Fibroblast of lung (primary cell): ENCODE measurements around the gene HOXA7. TPM values are rescaled to one million over a fixed set of nuclear protein-coding genes. Genes with fewer than 3 reads are reported as not detected.
A peak's percentile ranks its signal among the peaks of the same experiment; 100 is the strongest.

Experiments
- DNase-seq, 2 donors: peaks; one replicate each; pipeline versions ENCODE4 v3.0.0 to v3.0.0-alpha.2; 2010; ENCODE audit warnings: low read depth in 2 of 2
- H2AFZ ChIP-seq: 2 replicates; pipeline ENCODE4 v1.5.1; 2012; ENCODE audit warnings: low read length, control low read depth, inconsistent platforms
- H3K27ac ChIP-seq: 2 replicates; pipeline ENCODE4 v1.5.1; 2011; ENCODE audit warnings: low read length, control low read depth; ENCODE audit not compliant: insufficient read depth
- H3K27me3 ChIP-seq: 2 replicates; pipeline ENCODE4 v1.5.1; 2011; ENCODE audit warnings: mild to moderate bottlenecking, low read length; ENCODE audit not compliant: control insufficient read depth, insufficient read depth
- H3K36me3 ChIP-seq: 2 replicates; pipeline ENCODE4 v1.5.1; 2011; ENCODE audit warnings: low read length; ENCODE audit not compliant: control insufficient read depth, insufficient read depth
- H3K4me1 ChIP-seq: 2 replicates; pipeline ENCODE4 v1.5.1; 2011; ENCODE audit warnings: low read length; ENCODE audit not compliant: control insufficient read depth, insufficient read depth; ENCODE audit errors: extremely low read depth
- H3K4me2 ChIP-seq: 2 replicates; pipeline ENCODE4 v1.5.1; 2011; ENCODE audit warnings: low read length, control low read depth; ENCODE audit not compliant: insufficient read depth; ENCODE audit errors: extremely low read depth
- H3K4me3 ChIP-seq, 4 experiments: fragments of 200-600 bp in 1 of 4; sonication (generic) in 1 of 4; replicated peaks in 1 of 4; 2 replicates each; pipeline ENCODE4 v1.5.1; 2011 to 2016; ENCODE audit warnings: low read length in 4 of 4, low read depth in 3 of 4, mild to moderate bottlenecking in 3 of 4, control low read depth in 2 of 4, inconsistent platforms in 1 of 4, mixed read lengths in 1 of 4; ENCODE audit not compliant: insufficient read depth in 1 of 4; ENCODE audit errors: control extremely low read depth in 1 of 4
- H3K79me2 ChIP-seq: 2 replicates; pipeline ENCODE4 v1.5.1; 2012; ENCODE audit warnings: mild to moderate bottlenecking, low read length, inconsistent platforms; ENCODE audit not compliant: control insufficient read depth, insufficient read depth
- H3K9ac ChIP-seq: 2 replicates; pipeline ENCODE4 v1.5.1; 2011; ENCODE audit warnings: mild to moderate bottlenecking, low read length, control low read depth; ENCODE audit not compliant: insufficient read depth
- H3K9me3 ChIP-seq: 2 replicates; pipeline ENCODE4 v1.5.1; 2012; ENCODE audit warnings: low read depth, low read length; ENCODE audit not compliant: control insufficient read depth, insufficient read depth
- H4K20me1 ChIP-seq: 2 replicates; pipeline ENCODE4 v1.5.1; 2011; ENCODE audit warnings: low read length; ENCODE audit not compliant: control insufficient read depth, insufficient read depth; ENCODE audit errors: extremely low read depth
- EZH2 ChIP-seq: IDR thresholded peaks from 2 replicates; pipeline ENCODE4 v1.5.1; 2012; ENCODE audit warnings: low read length, control low read depth, mild to moderate bottlenecking; ENCODE audit errors: missing control alignments
- polyA plus RNA-seq, 2 donors: library from polyadenylated mRNA; depleted of rRNA in 1 of 2; stranded (reverse) in 1 of 2; unstranded in 1 of 2; fragments of >200 nt; gene quantifications; 2 replicates each; pipeline ENCODE4 v1.2.1, GENCODE V29; 2011 to 2012; ENCODE audit warnings: missing spikeins in 1 of 2
- total RNA-seq: library from RNA; depleted of rRNA; stranded (reverse); fragments of >200 nt; gene quantifications from 2 replicates; pipeline ENCODE4 v1.2.1, GENCODE V29; 2014
- TF ChIP-seq, protein P1 (sequence below), 2 donors: IDR thresholded peaks in 1 of 2; conservative IDR thresholded peaks in 1 of 2; 1 replicate in 1 of 2; 2 replicates in 1 of 2; pipeline ENCODE4 v1.5.1; 2011 to 2012; ENCODE audit warnings: low read length in 2 of 2, control low read depth in 1 of 2, inconsistent platforms in 1 of 2, low read depth in 1 of 2, mild to moderate bottlenecking in 1 of 2

Gene HOXA7
- total and polyA plus RNA-seq, 2 donors (not counting 1 experiment from before 2014, with no cell fraction given), result 1.2 to 5.3 TPM

DNA sequence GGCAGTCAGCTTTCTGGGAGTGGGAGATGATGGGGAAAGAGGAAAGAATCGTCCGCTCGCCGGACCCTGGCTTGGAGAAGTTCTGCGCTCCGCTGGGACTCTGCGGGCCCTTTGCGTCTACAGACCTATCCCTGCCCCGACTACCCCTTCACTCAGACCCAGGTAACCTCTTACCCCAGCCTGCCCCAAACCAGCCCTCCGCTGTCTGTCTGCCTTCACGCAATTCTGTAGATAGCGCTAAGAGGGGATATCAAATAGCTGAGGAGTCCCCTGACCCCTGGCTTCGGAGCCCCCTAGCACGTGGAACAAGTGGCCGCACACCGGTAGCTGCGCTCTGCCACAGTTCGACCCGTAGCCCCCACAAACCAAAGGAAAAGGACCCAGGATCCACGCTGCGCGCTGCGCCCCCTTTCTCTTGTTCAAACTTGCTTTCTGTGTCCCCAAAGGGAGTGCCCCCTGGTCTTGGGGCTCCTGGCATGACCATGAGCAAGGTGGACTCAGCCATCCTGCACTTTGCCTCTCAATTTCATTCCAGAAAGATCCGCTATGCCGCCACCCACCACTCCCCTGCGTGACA, 32.9 kb downstream of the HOXA7 start:
- DNase-seq, result no peak
- Histone ChIP-seq H3K4me2 (peak overlapping the region; percentile 90), H3K9ac (peak overlapping the region; percentile 42), H3K36me3 (no peaks in the 10 kb centered on the region), H4K20me1 (no peaks in the 10 kb centered on the region), H3K79me2 (peaks cover 22% of the 10 kb centered on the region), H3K4me3 (peak overlapping the region; percentile 25 to 57 (median 36)), H2AFZ (no peak overlapping the region), H3K27ac (peak overlapping the region; percentile 74), H3K27me3 (no peaks in the 10 kb centered on the region), H3K9me3 (no peaks in the 10 kb centered on the region), H3K4me1 (peaks cover 24% of the 10 kb centered on the region)
- TF ChIP-seq, protein P1, sequence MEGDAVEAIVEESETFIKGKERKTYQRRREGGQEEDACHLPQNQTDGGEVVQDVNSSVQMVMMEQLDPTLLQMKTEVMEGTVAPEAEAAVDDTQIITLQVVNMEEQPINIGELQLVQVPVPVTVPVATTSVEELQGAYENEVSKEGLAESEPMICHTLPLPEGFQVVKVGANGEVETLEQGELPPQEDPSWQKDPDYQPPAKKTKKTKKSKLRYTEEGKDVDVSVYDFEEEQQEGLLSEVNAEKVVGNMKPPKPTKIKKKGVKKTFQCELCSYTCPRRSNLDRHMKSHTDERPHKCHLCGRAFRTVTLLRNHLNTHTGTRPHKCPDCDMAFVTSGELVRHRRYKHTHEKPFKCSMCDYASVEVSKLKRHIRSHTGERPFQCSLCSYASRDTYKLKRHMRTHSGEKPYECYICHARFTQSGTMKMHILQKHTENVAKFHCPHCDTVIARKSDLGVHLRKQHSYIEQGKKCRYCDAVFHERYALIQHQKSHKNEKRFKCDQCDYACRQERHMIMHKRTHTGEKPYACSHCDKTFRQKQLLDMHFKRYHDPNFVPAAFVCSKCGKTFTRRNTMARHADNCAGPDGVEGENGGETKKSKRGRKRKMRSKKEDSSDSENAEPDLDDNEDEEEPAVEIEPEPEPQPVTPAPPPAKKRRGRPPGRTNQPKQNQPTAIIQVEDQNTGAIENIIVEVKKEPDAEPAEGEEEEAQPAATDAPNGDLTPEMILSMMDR (conservative IDR thresholded peaks at IDR 0.05 in 1 of 2, IDR thresholded peaks at IDR 0.05 in 1 of 2; ENCODE audit: low read depth in 1 of 2, low read length in 2 of 2), result no peak
- TF ChIP-seq EZH2, result no peak

GRCh38 chr7:27123007-27123476, 33.4 kb downstream of the HOXA7 start:
- Histone ChIP-seq H2AFZ (no peak overlapping the region), H3K36me3 (no peaks in the 10 kb centered on the region), H3K9me3 (no peaks in the 10 kb centered on the region), H3K9ac (no peak overlapping the region), H3K27me3 (no peaks in the 10 kb centered on the region), H3K4me2 (peak overlapping the region; percentile 90), H3K27ac (peak overlapping the region; percentile 74), H4K20me1 (no peaks in the 10 kb centered on the region), H3K4me3 (peak overlapping the region; percentile 6 to 57 (median 38)), H3K79me2 (peaks cover 28% of the 10 kb centered on the region), H3K4me1 (peaks cover 27% of the 10 kb centered on the region)
- peak; percentile 54 to 72 for DNase-seq
- TF ChIP-seq, protein P1 (conservative IDR thresholded peaks at IDR 0.05 in 1 of 2, IDR thresholded peaks at IDR 0.05 in 1 of 2; ENCODE audit: low read depth in 1 of 2, low read length in 2 of 2), result no peak
- no peak for TF ChIP-seq EZH2

DNA sequence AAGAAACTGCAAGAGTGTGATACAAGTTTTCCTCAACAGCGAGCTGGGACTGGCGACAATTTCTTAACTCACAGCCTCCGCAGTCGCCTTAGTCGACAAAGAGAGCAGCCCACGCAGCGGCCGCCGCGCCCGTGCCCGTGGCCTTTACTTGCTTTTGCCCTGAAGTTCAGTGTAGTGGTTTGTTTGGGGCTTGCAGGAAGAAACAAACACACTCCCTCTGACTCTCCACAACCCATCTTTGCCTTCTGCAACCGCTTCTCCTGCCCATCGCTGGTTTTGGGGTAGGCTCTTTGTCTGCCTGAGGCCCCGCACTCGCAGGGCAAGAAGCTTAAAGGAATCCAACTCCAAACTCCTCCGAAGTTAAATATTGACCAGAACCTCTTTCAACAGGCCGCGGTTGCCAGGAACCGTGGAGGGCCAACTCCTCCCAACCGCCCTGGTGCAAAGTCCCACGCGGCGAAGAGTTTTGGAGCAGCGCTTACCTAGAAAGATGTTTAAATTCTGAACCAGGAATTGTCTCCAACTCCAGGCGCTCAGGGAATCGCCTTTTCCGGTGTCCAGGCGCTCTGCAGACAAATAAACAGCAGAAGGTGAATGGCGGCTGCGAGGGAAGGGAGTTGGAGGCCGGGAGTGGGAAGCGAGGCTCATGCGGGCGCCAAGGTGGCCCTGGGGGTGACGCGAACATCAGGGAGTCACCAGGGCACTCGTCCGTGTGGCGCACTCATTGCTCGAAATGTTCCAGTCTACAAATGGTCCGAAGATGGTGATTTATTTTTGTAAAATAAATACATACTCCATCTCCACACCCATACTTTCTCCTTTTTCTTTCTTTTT, 34.2 kb downstream of the HOXA7 start:
- Histone ChIP-seq H3K27me3 (no peaks in the 10 kb centered on the region), H3K4me2 (peak overlapping the region; percentile 90), H3K27ac (peak overlapping the region; percentile 74), H3K4me3 (peak overlapping the region; percentile 35 to 57 (median 41)), H4K20me1 (no peaks in the 10 kb centered on the region), H3K9ac (peak overlapping the region; percentile 35), H2AFZ (no peak overlapping the region), H3K36me3 (no peaks in the 10 kb centered on the region), H3K79me2 (peaks cover 35% of the 10 kb centered on the region), H3K9me3 (no peaks in the 10 kb centered on the region), H3K4me1 (peaks cover 27% of the 10 kb centered on the region)
- TF ChIP-seq, protein P1 (conservative IDR thresholded peaks at IDR 0.05 in 1 of 2, IDR thresholded peaks at IDR 0.05 in 1 of 2; ENCODE audit: low read depth in 1 of 2, low read length in 2 of 2), result no peak
- no peak for TF ChIP-seq EZH2
- peak; percentile 41 to 42 for DNase-seq
